GM23338 (cell line): ENCODE measurements around the gene RRP12. TPM values are rescaled to one million over a fixed set of nuclear protein-coding genes. Genes with fewer than 3 reads are reported as not detected.

Experiments
- ATAC-seq: fragments of 200-7000 bp; cut with Tn5 transposase; 3 replicates; pipeline ENCODE4 v1.9.1; 2020
- DNase-seq: peaks from one replicate; pipeline ENCODE4 v3.0.0-alpha.2; 2015; ENCODE audit warnings: low spot score
- H2AFZ ChIP-seq: fragments of 200-600 bp; sonication (generic); 2 replicates; pipeline ENCODE4 v1.8.0; 2016; ENCODE audit warnings: antibody characterized with exemption, mild to moderate bottlenecking, moderate library complexity
- H3F3A ChIP-seq: fragments of 200-600 bp; sonication (generic); replicated peaks from 2 replicates; pipeline ENCODE4 v1.8.0; 2017; ENCODE audit warnings: antibody characterized with exemption, mixed run types, low read depth
- H3K27ac ChIP-seq: fragments of 200-600 bp; sonication (generic); 2 replicates; pipeline ENCODE4 v1.6.1; 2016; ENCODE audit warnings: low read depth
- H3K27me3 ChIP-seq: fragments of 200-600 bp; sonication (generic); 2 replicates; pipeline ENCODE4 v1.8.0; 2016; ENCODE audit warnings: mild to moderate bottlenecking, mixed run types, moderate library complexity; ENCODE audit not compliant: insufficient read depth
- H3K36me3 ChIP-seq: fragments of 200-600 bp; sonication (generic); 2 replicates; pipeline ENCODE4 v1.8.0; 2016; ENCODE audit warnings: mild to moderate bottlenecking; ENCODE audit not compliant: insufficient read depth
- H3K4me1 ChIP-seq: fragments of 200-600 bp; sonication (generic); 2 replicates; pipeline ENCODE4 v1.8.0; 2016; ENCODE audit warnings: mild to moderate bottlenecking, moderate library complexity; ENCODE audit not compliant: insufficient read depth
- H3K4me2 ChIP-seq: fragments of 200-600 bp; sonication (generic); 2 replicates; pipeline ENCODE4 v1.7.1; 2017; ENCODE audit warnings: mixed run types
- H3K4me3 ChIP-seq: fragments of 200-600 bp; sonication (generic); 2 replicates; pipeline ENCODE4 v1.6.1; 2016; ENCODE audit warnings: mixed run types
- H3K79me2 ChIP-seq: fragments of 200-600 bp; sonication (generic); replicated peaks from 2 replicates; pipeline ENCODE4 v1.8.0; 2017; ENCODE audit warnings: mild to moderate bottlenecking; ENCODE audit not compliant: insufficient read depth
- H3K9me2 ChIP-seq: fragments of 200-600 bp; sonication (generic); 2 replicates; pipeline ENCODE4 v1.8.0; 2017; ENCODE audit not compliant: insufficient read depth
- H4K20me1 ChIP-seq: fragments of 200-600 bp; sonication (generic); replicated peaks from 2 replicates; pipeline ENCODE4 v1.8.0; 2017; ENCODE audit warnings: mild to moderate bottlenecking; ENCODE audit not compliant: insufficient read depth
- H3K27ac Mint-ChIP-seq: 2 replicates; pipeline ENCODE4 v1.8.0; 2020; ENCODE audit warnings: inconsistent platforms, mild to moderate bottlenecking, moderate library complexity, mixed read lengths
- H3K27me3 Mint-ChIP-seq: 3 replicates; pipeline ENCODE4 v1.8.0; 2022; ENCODE audit warnings: low read depth, mild to moderate bottlenecking, moderate library complexity, mixed read lengths, inconsistent platforms; ENCODE audit not compliant: insufficient read depth, poor library complexity
- H3K36me3 Mint-ChIP-seq: 3 replicates; pipeline ENCODE4 v1.8.0; 2021; ENCODE audit warnings: low read depth, mild to moderate bottlenecking, inconsistent platforms, moderate library complexity, mixed read lengths
- H3K4me1 Mint-ChIP-seq: 3 replicates; pipeline ENCODE4 v1.8.0; 2020; ENCODE audit warnings: mild to moderate bottlenecking, inconsistent platforms, mixed read lengths
- H3K4me3 Mint-ChIP-seq: 3 replicates; pipeline ENCODE4 v1.8.0; 2021; ENCODE audit warnings: moderate library complexity, mild to moderate bottlenecking, inconsistent platforms, mixed read lengths
- H3K9me3 Mint-ChIP-seq: 3 replicates; pipeline ENCODE4 v1.8.0; 2020; ENCODE audit warnings: moderate library complexity, mild to moderate bottlenecking, inconsistent platforms, mixed read lengths
- ETS1 ChIP-seq: IDR thresholded peaks from 2 replicates; pipeline ENCODE4 v1.6.1; 2016; ENCODE audit warnings: antibody characterized with exemption
- EZH2 ChIP-seq: fragments of 200-600 bp; sonication (generic); IDR thresholded peaks from one replicate; pipeline ENCODE4 v1.8.0; 2017; ENCODE audit warnings: antibody characterized with exemption, mild to moderate bottlenecking, low read depth; ENCODE audit not compliant: unreplicated experiment
- EZH2phosphoT487 ChIP-seq: fragments of 200-600 bp; sonication (generic); IDR thresholded peaks from one replicate; pipeline ENCODE4 v1.8.1; 2018; ENCODE audit warnings: antibody characterized with exemption; ENCODE audit not compliant: unreplicated experiment
- JUNB ChIP-seq: IDR thresholded peaks from one replicate; pipeline ENCODE4 v1.6.1; 2016; ENCODE audit warnings: antibody characterized with exemption; ENCODE audit not compliant: unreplicated experiment
- REST ChIP-seq: IDR thresholded peaks from one replicate; pipeline ENCODE4 v1.6.1; 2018; ENCODE audit warnings: antibody characterized with exemption; ENCODE audit not compliant: unreplicated experiment
- STAT1 ChIP-seq: IDR thresholded peaks from one replicate; pipeline ENCODE4 v1.6.1; 2016; ENCODE audit warnings: antibody characterized with exemption; ENCODE audit not compliant: unreplicated experiment
- ZNF114 ChIP-seq: fragments of 250-450 bp; sonication (Bioruptor Pico); IDR thresholded peaks from 2 replicates; pipeline ENCODE4 v1.5.0; 2020; ENCODE audit warnings: mild to moderate bottlenecking, moderate library complexity
- ZNF331 ChIP-seq: fragments of 250-450 bp; sonication (Bioruptor Pico); IDR thresholded peaks from 2 replicates; pipeline ENCODE4 v1.5.0; 2020; ENCODE audit warnings: low read depth, mild to moderate bottlenecking, moderate library complexity
- ZNF462 ChIP-seq: fragments of 250-450 bp; sonication (Bioruptor Pico); IDR thresholded peaks from 2 replicates; pipeline ENCODE4 v1.5.0; 2020; ENCODE audit warnings: mild to moderate bottlenecking, moderate library complexity
- polyA plus RNA-seq: library from polyadenylated mRNA; unstranded; fragments of >200 nt; fragmentation: Nextera tagmentation; extraction: Ambion mirVana; gene quantifications from 2 replicates; pipeline ENCODE4 v1.2.1, GENCODE V29; 2016
- total RNA-seq: library from RNA; depleted of rRNA; stranded (reverse); fragments of >200 nt; shearing (Covaris generic); gene quantifications from 2 replicates; pipeline ENCODE4 v1.2.3, GENCODE V29; 2014

The RRP12 gene
- total and polyA plus RNA-seq, 2 experiments from 2014 or later: 53.4 to 62.6 TPM

- Histone ChIP-seq H3K4me2 (peak overlapping the region; percentile 94), H3F3A (peaks cover 51% of the 10 kb centered on the region), H4K20me1 (peaks cover 34% of the 10 kb centered on the region), H3K9me2 (no peaks in the 10 kb centered on the region), H3K27ac (peak overlapping the region; percentile 97), H2AFZ (no peak overlapping the region), H3K4me1 (peaks cover 10% of the 10 kb centered on the region), H3K4me3 (peak overlapping the region; percentile 99), H3K27me3 (no peaks in the 10 kb centered on the region), H3K79me2 (peaks cover 52% of the 10 kb centered on the region), H3K36me3 (peaks cover 36% of the 10 kb centered on the region)
- ATAC-seq (0 out of 3 replicates have a peak, but pooled peaks have one; percentile 3), DNase-seq (peak; percentile 27)
- TF ChIP-seq EZH2 (no peak), EZH2phosphoT487 (no peak), ETS1 (no peak)
- Mint-ChIP-seq H3K27ac (peak overlapping the region; percentile 96), H3K9me3 (no peaks in the 10 kb centered on the region; the same call in 2 of the 3 replicates), H3K4me1 (peaks cover 12% of the 10 kb centered on the region), H3K27me3 (peaks cover 24% of the 10 kb centered on the region), H3K36me3 (peaks cover 60% of the 10 kb centered on the region), H3K4me3 (peak overlapping the region; percentile 93)
These were observed 27.4 kb upstream of the RRP12 start for GRCh38 chr10:97428572-97428981.

- peak; percentile 94 for DNase-seq
- no peak overlapping the region for H2AFZ ChIP-seq
- no peaks in the 10 kb centered on the region; the same call in 2 of the 3 replicates for H3K9me3 Mint-ChIP-seq
- H3K4me2 ChIP-seq: peak overlapping the region; percentile 94
- no peaks in the 10 kb centered on the region for H3K27me3 ChIP-seq
- H3K4me3 Mint-ChIP-seq: peak overlapping the region; percentile 93
- H4K20me1 ChIP-seq: peaks cover 34% of the 10 kb centered on the region
- peak overlapping the region; percentile 99 for H3K4me3 ChIP-seq
- H3K27me3 Mint-ChIP-seq: peaks cover 27% of the 10 kb centered on the region
- H3K36me3 Mint-ChIP-seq: peaks cover 55% of the 10 kb centered on the region
- H3K9me2 ChIP-seq: no peaks in the 10 kb centered on the region
- H3K4me1 ChIP-seq: peaks cover 10% of the 10 kb centered on the region
- H3K27ac ChIP-seq: peak overlapping the region; percentile 97
- peak; percentile 70 for ATAC-seq
- H3K4me1 Mint-ChIP-seq: peaks cover 12% of the 10 kb centered on the region
- H3K36me3 ChIP-seq: peaks cover 36% of the 10 kb centered on the region
- H3F3A ChIP-seq: peaks cover 47% of the 10 kb centered on the region
- peak overlapping the region; percentile 97 for H3K27ac Mint-ChIP-seq
- H3K79me2 ChIP-seq: peaks cover 52% of the 10 kb centered on the region
- TF ChIP-seq ZNF462 (CRISPR knock-in tag) (no peak), JUNB (no peak), ZNF114 (CRISPR knock-in tag) (no peak), REST (no peak), STAT1 (no peak), ETS1 (no peak), ZNF331 (CRISPR knock-in tag) (no peak)
These were observed 26.5 kb upstream of the RRP12 start for GRCh38 chr10:97427571-97428179.
